ENCODE results near the gene PANK4.

PANK4 gene

DNA sequence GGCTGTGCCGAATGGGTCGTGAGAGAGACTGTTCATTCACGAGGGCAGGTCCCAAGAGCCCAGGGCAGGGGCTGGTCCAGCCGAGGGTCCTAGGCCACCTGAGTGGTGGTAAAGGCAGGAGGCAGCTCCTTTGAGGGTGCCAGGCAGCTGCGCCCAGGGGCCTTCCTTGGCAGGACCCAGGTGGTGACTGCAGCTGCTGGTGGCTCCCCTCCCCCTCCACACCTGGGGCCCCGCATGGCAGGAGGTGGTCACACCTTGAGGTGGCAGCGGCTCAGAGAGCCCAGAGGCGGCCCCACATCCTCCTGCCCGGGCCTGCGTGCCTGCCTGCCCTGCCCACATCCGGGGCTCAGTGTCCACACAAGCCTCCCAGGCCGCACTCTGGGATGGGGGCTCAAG lies 60.1 kb downstream of the PANK4 start:
- no peak overlapping the region for H3K4me3 ChIP-seq (ENCODE audit: low read depth, low read length)
- no peaks in the 10 kb centered on the region for H3K36me3 ChIP-seq (replicated peaks)
- in situ Hi-C loops (cut with HindIII; ENCODE audit: low pct_ligation_motif_present, low sequenced_read_pairs), result no loop called here
- no peak overlapping the region for H3K27ac ChIP-seq
- peaks cover 12% of the 10 kb centered on the region for H3K27me3 ChIP-seq (replicated peaks)
- TF ChIP-seq, protein P1, sequence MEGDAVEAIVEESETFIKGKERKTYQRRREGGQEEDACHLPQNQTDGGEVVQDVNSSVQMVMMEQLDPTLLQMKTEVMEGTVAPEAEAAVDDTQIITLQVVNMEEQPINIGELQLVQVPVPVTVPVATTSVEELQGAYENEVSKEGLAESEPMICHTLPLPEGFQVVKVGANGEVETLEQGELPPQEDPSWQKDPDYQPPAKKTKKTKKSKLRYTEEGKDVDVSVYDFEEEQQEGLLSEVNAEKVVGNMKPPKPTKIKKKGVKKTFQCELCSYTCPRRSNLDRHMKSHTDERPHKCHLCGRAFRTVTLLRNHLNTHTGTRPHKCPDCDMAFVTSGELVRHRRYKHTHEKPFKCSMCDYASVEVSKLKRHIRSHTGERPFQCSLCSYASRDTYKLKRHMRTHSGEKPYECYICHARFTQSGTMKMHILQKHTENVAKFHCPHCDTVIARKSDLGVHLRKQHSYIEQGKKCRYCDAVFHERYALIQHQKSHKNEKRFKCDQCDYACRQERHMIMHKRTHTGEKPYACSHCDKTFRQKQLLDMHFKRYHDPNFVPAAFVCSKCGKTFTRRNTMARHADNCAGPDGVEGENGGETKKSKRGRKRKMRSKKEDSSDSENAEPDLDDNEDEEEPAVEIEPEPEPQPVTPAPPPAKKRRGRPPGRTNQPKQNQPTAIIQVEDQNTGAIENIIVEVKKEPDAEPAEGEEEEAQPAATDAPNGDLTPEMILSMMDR (IDR thresholded peaks at IDR 0.05; ENCODE audit: low read depth, low read length, missing control alignments), result no peak
- DNase-seq, result no peak

DNA sequence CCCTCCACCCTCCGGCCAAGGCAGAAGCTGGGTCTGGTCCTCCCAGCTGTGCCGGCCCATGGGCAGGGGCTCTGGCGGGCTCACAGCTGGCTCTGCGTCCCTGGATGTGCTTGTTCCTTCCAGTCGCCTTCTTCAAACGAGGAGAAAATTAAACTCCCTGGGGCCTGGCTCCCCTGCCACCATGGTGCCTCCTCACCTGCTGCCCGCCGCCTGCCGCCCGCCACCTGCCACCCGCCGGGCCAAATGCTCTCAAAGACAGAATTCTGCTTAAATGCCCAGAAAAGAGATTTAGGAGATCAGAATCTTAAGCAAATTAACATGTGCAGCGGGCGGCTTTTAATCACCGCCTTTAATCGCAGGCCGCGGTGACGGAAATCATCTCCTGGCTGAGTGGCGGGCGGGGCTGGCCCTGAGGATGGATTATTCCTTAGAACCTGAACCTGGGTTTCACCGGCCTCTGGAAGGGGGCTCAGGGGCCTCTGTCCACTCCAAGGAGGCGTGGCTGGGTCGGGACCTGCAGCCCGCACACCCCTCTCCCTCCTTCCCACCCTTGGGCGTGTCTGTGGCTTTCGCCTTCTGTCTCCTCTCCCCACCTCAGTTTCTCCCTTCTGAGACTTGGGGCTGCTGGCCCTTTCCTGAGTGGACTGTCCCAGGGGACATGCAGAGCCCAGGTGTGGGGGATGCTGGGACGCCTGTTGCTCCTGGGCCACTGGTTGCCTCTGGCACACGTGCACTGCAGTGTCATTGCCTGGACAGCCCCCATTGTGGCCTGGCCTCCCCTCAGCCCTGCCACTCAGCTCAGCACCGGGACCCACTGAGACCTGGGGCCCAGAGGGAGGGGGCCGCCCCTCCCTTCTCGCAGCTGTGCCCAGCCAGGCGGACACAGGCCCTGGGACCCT lies 60.8 kb downstream of the PANK4 start:
- in situ Hi-C loops (cut with HindIII; ENCODE audit: low pct_ligation_motif_present, low sequenced_read_pairs), result no loop called here
- Histone ChIP-seq H3K27ac (no peak overlapping the region), H3K36me3 (replicated peaks) (no peaks in the 10 kb centered on the region), H3K4me3 (ENCODE audit: low read depth, low read length) (no peak overlapping the region), H3K27me3 (replicated peaks) (peaks cover 12% of the 10 kb centered on the region)
- TF ChIP-seq, protein P1 (IDR thresholded peaks at IDR 0.05; ENCODE audit: low read depth, low read length, missing control alignments), result no peak
- no peak for DNase-seq

DNA sequence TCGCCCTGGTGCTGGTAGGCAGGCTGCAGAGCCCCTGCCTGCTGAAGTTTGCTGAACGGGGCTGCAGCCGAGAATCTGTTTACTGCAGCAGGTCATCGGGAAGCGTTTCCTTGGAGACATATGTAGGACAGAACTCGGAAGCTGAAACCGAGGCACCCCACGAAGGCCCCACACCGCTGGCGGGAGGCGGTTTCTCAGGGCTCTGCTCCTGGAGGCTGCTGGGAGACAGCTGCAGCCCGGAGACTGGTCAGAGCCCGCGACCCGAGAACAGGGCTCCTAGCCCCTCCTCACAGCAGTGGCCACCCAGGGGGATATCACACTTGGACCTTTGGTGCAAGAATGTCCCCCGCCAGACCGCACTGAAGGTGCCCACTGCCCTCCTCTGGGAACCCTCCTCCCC lies 63.0 kb downstream of the PANK4 start:
- in situ Hi-C loops (cut with HindIII; ENCODE audit: low pct_ligation_motif_present, low sequenced_read_pairs), result no loop called here
- no peak for DNase-seq
- Histone ChIP-seq H3K4me3 (ENCODE audit: low read depth, low read length) (no peak overlapping the region), H3K27me3 (replicated peaks) (peaks cover 12% of the 10 kb centered on the region), H3K27ac (no peak overlapping the region), H3K36me3 (replicated peaks) (no peaks in the 10 kb centered on the region)
- TF ChIP-seq, protein P1 (IDR thresholded peaks at IDR 0.05; ENCODE audit: low read depth, low read length, missing control alignments), result no peak

DNA sequence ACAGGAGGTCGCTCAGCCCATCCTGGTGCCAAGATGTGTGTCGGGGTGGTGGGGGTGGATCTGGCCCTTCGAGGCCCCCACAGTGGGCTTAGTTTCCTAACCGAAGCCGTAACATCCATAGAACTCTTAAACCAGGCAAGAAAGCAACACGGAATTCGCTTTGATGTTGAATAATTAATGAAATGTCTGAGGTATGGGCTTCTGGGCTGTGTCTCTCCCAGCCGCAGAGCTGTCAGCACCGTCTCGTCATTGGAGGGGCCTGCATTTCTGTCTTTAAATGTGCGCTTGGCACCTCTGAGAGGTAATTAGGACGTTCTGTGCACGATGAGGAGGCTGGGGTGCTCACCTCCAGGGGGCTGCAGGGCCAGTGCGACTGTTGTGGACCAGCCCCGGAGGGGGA lies 63.6 kb downstream of the PANK4 start:
- Histone ChIP-seq H3K27ac (no peak overlapping the region), H3K27me3 (replicated peaks) (peaks cover 12% of the 10 kb centered on the region), H3K36me3 (replicated peaks) (no peaks in the 10 kb centered on the region), H3K4me3 (ENCODE audit: low read depth, low read length) (no peak overlapping the region)
- no peak for DNase-seq
- TF ChIP-seq, protein P1 (IDR thresholded peaks at IDR 0.05; ENCODE audit: low read depth, low read length, missing control alignments), result no peak
- in situ Hi-C loops (cut with HindIII; ENCODE audit: low pct_ligation_motif_present, low sequenced_read_pairs), result no loop called here

DNA sequence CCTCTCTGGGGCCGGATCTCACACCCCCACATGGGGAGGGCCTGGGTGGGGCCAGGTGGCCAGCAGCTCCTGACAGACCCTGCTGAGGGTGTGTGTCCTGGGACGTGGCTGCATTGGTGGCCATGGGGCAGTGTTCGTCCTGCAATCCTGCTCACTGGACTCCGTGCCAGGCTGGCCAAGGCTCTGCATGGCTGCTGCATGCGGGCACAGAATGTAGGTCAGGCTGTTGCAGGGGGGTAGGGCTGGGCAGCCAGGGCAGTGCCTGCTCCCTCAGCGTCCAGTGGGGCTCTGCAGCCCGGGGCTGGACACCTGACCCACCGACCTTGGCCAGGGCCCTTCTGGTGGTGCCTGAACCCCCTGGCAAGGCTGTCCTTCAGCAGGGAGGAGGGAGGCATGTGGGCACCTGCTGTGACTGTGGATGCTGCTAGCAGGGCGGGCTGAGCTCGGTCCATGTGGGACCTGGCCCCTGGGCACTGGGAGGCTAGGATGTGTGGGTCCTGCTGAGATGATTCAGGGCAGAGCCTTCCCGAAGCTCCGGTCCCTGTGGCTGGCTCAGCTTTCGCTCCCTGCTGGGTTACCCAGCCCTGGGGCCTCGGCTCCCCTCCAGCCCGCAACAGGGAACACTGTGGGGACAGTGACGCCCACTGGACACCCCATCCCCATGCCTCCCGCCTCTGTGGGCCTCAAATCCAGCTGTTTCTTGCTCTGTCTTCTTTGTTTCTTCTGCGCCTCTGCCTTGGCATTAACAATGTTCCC lies 65.2 kb downstream of the PANK4 start:
- TF ChIP-seq, protein P1 (IDR thresholded peaks at IDR 0.05; ENCODE audit: low read depth, low read length, missing control alignments), result no peak
- in situ Hi-C loops (cut with HindIII; ENCODE audit: low pct_ligation_motif_present, low sequenced_read_pairs), result no loop called here
- no peak for DNase-seq
- no peaks in the 10 kb centered on the region for H3K36me3 ChIP-seq (replicated peaks)
- no peak overlapping the region for H3K4me3 ChIP-seq (ENCODE audit: low read depth, low read length)
- H3K27ac ChIP-seq, result no peak overlapping the region
- peaks cover 12% of the 10 kb centered on the region for H3K27me3 ChIP-seq (replicated peaks)
